ENCODE results near the gene FOXG1.

DNA sequence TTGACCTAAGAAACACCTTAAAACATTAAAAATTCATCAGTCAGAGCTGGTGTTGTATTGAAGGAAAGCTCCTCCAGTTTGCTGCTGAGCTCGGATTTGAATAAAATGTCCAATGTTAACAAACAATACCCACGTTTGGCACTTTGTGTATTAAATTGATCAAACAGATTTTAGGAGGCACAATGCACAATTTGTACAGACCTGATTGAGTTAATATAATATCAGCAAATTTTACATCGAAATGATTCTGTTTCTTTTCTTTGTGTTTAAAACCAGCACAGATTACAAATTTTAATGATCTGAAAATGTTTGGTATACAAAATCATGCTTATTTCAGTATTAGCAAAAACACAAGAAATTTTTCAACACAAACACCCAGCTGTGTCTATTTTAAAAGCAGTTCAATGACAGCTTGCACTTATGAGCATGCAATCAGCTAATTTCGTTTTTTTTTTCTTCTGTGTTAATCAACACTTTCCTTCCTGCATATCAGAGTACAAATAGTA lies 2.8 kb upstream of the FOXG1 start:
- TF ChIP-seq, protein P1, sequence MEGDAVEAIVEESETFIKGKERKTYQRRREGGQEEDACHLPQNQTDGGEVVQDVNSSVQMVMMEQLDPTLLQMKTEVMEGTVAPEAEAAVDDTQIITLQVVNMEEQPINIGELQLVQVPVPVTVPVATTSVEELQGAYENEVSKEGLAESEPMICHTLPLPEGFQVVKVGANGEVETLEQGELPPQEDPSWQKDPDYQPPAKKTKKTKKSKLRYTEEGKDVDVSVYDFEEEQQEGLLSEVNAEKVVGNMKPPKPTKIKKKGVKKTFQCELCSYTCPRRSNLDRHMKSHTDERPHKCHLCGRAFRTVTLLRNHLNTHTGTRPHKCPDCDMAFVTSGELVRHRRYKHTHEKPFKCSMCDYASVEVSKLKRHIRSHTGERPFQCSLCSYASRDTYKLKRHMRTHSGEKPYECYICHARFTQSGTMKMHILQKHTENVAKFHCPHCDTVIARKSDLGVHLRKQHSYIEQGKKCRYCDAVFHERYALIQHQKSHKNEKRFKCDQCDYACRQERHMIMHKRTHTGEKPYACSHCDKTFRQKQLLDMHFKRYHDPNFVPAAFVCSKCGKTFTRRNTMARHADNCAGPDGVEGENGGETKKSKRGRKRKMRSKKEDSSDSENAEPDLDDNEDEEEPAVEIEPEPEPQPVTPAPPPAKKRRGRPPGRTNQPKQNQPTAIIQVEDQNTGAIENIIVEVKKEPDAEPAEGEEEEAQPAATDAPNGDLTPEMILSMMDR (IDR thresholded peaks at IDR 0.05) = no peak
- no peak for TF ChIP-seq POLR2A (IDR thresholded peaks at IDR 0.05)

All from upper lobe of left lung (tissue), 4 donors.